ENCODE measurements around the gene MRFAP1L1.

Gene MRFAP1L1

DNA sequence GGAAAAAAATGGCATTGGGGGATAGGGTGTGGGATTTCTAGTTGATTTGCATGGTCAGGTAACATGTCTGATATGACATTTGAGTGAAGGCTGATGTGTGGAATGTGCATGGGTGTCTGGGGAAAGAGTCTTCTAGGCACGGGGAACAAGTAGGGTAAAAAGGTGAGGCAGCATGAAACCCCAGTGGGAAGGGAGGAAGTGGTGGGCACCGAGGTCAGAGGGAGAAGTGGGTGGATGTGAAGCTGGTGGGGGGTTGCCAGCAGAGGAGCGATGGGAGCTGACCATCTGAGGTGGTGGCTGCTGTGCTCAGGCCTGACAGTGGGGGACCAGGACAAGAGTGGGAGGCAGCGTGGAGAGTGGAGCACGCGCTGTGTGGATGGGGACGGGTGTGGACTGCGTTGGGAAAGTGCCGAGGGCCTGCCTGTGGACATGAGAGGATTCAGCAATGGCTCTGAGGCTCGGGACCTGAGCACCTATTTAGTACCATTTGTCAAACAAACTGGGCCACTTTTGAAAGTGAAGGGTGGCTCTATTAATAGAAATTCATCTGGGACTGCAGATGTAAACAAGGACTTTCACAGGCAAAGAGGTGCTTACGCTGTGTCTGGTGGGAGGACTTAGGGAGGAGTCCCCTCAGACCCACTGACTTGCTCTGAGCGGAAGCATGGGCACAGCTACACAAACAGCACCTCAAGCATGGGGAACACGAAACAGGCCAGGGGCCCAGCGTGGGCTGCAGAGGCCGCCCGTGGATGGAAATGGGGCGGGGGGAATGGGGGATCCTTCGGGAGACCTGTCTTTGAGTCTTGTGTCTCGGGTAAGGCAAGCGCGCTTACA lies 32.7 kb downstream of the MRFAP1L1 start:
- H3K9me3 ChIP-seq (ENCODE audit: control insufficient read depth, insufficient read depth, low read depth, low read length): no peaks in the 10 kb centered on the region
- H3K4me1 ChIP-seq (ENCODE audit: control insufficient read depth, insufficient read depth, low read length): no peaks in the 10 kb centered on the region
- no peak overlapping the region for H3K27ac ChIP-seq (ENCODE audit: extremely low read depth, low read depth, low read length)
- POLR2A ChIA-PET: no interaction called here
- peaks cover 0 to 34% of the 10 kb centered on the region in 2 experiments; a peak in 2 of 3 replicates for H3K36me3 ChIP-seq (ENCODE audit: control insufficient read depth in 2 of 2, insufficient read depth in 1 of 2, low read length in 2 of 2)
- CTCF ChIA-PET: no interaction called here
- no peak overlapping the region; the same call in 1 of the 2 replicates for H3K4me3 ChIP-seq (ENCODE audit: low read depth, low read length)
- TF ChIP-seq ZNF398 (tag by site-specific recombination; IDR thresholded peaks at IDR 0.05) (peak; percentile 56), ZFHX2 (tag by site-specific recombination; conservative IDR thresholded peaks at IDR 0.05) (peak; percentile 89), PRDM4 (tag by site-specific recombination; IDR thresholded peaks at IDR 0.05) (peak; percentile 53; the same call in 1 of the 2 replicates), ZNF335 (tag by site-specific recombination; conservative IDR thresholded peaks at IDR 0.05) (no peak), TRIM28 (IDR thresholded peaks at IDR 0.05; ENCODE audit: borderline replicate concordance, low read length) (no peak), ZIC2 (tag by site-specific recombination; IDR thresholded peaks at IDR 0.05) (peak; percentile 39; the same call in 1 of the 2 replicates), EGR2 (tag by site-specific recombination; IDR thresholded peaks at IDR 0.05; ENCODE audit: low read depth) (peak; percentile 92)

- Histone ChIP-seq H3K4me3 (ENCODE audit: low read depth, low read length) (peak overlapping the region; percentile 52), H3K27ac (ENCODE audit: extremely low read depth, low read depth, low read length) (peak overlapping the region; percentile 75), H3K36me3 (ENCODE audit: control insufficient read depth in 2 of 2, insufficient read depth in 1 of 2, low read length in 2 of 2) (peaks cover 0 to 30% of the 10 kb centered on the region in 2 experiments; a peak in 2 of 3 replicates), H3K9me3 (ENCODE audit: control insufficient read depth, insufficient read depth, low read depth, low read length) (no peaks in the 10 kb centered on the region), H3K4me1 (ENCODE audit: control insufficient read depth, insufficient read depth, low read length) (no peaks in the 10 kb centered on the region)
- ChIA-PET POLR2A (interaction anchor here (0.6 to 1.6 kb wide), 2 partner anchors 15 to 35 kb away, joined by 3 to 5 read pairs; partner anchors contain the start of gene MRFAP1L1), CTCF (interaction anchor here (0.6 to 2.8 kb wide), 6 partner anchors 15 to 396 kb away, joined by 3 to 9 read pairs (median 3); no protein-coding TSS in a partner anchor)
- TF ChIP-seq ZBTB48 (tag by site-specific recombination; IDR thresholded peaks at IDR 0.05): no peak
- TF ChIP-seq, protein P1, sequence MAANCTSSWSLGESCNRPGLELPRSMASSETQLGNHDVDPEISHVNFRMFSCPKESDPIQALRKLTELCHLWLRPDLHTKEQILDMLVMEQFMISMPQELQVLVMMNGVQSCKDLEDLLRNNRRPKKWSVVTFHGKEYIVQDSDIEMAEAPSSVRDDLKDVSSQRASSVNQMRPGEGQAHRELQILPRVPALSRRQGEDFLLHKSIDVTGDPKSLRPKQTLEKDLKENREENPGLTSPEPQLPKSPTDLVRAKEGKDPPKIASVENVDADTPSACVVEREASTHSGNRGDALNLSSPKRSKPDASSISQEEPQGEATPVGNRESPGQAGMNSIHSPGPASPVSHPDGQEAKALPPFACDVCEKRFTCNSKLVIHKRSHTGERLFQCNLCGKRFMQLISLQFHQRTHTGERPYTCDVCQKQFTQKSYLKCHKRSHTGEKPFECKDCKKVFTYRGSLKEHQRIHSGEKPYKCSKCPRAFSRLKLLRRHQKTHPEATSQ (tag by site-specific recombination; IDR thresholded peaks at IDR 0.05): no peak
- no peak for TF ChIP-seq ZNF2 (tag by site-specific recombination; IDR thresholded peaks at IDR 0.05)
- no peak for TF ChIP-seq ZNF184 (tag by site-specific recombination; IDR thresholded peaks at IDR 0.05)
- no peak for TF ChIP-seq ZSCAN30 (tag by site-specific recombination; IDR thresholded peaks at IDR 0.05)
- no peak for TF ChIP-seq ZNF114 (tag by site-specific recombination; IDR thresholded peaks at IDR 0.05)
- TF ChIP-seq ZBTB7A (tag by site-specific recombination; IDR thresholded peaks at IDR 0.05; ENCODE audit: low read depth): no peak
- TF ChIP-seq ZNF664 (tag by site-specific recombination; IDR thresholded peaks at IDR 0.05): no peak
- TF ChIP-seq GLI2 (tag by site-specific recombination; IDR thresholded peaks at IDR 0.05; ENCODE audit: borderline replicate concordance, low read depth): no peak
- no peak for TF ChIP-seq ZNF830 (tag by site-specific recombination; IDR thresholded peaks at IDR 0.05; ENCODE audit: low read depth)
- TF ChIP-seq ZBTB44 (tag by site-specific recombination; IDR thresholded peaks at IDR 0.05): no peak
- no peak for TF ChIP-seq ZNF626 (tag by site-specific recombination; IDR thresholded peaks at IDR 0.05)
- TF ChIP-seq ZNF513 (tag by site-specific recombination; IDR thresholded peaks at IDR 0.05): no peak
- no peak for TF ChIP-seq ZSCAN16 (tag by site-specific recombination; IDR thresholded peaks at IDR 0.05)
Measured at GRCh38 chr4:6674500-6675149, 35.0 kb downstream of the MRFAP1L1 start.

All from HEK293 (cell line).